OCI-LY7 (cell line): ENCODE data around the gene PHF12. TPM values are rescaled to one million over a fixed set of nuclear protein-coding genes. Genes with fewer than 3 reads are reported as not detected.

Source experiments
- BruUV-seq: library from RNA; stranded (reverse); fragments of 400-500 nt; replicated peaks from 2 replicates; lab custom pipeline; 2021; lab: Mats Ljungman, UMichigan
- CTCF ChIA-PET: fragments of 300-600 bp; sonication (Branson Sonifier 250); formaldehyde crosslinking; loops from one replicate; lab custom pipeline; 2022; ENCODE audit warnings: antibody characterized with exemption; ENCODE audit not compliant: unreplicated experiment; lab: Charles Lee
- POLR2A ChIA-PET: fragments of 300-600 bp; sonication (Branson Sonifier 250); formaldehyde crosslinking; loops from one replicate; lab custom pipeline; 2022; ENCODE audit warnings: antibody characterized with exemption; lab: Charles Lee
- DNase-seq: peaks from one replicate; pipeline ENCODE4 v3.0.0-alpha.2; 2015; ENCODE audit warnings: low spot score
- H2AFZ ChIP-seq: fragments of 200-600 bp; sonication (generic), shearing (Covaris generic); 2 replicates; pipeline ENCODE4 v1.6.1; 2014; ENCODE audit warnings: mild to moderate bottlenecking, antibody characterized with exemption, low read length, moderate library complexity
- H3K27ac ChIP-seq: fragments of 200-600 bp; sonication (generic); 2 replicates; pipeline ENCODE4 v1.5.1; 2014; ENCODE audit warnings: mixed run types, low read depth, mild to moderate bottlenecking, moderate library complexity, low read length, inconsistent platforms; ENCODE audit not compliant: poor library complexity, severe bottlenecking
- H3K36me3 ChIP-seq: fragments of 200-600 bp; sonication (generic); 2 replicates; pipeline ENCODE4 v1.6.1; 2014; ENCODE audit warnings: mild to moderate bottlenecking, antibody characterized with exemption, low read length, moderate library complexity, mixed read lengths; ENCODE audit not compliant: insufficient read depth
- H3K4me1 ChIP-seq: fragments of 200-600 bp; sonication (generic); 2 replicates; pipeline ENCODE4 v1.5.1; 2014; ENCODE audit warnings: mild to moderate bottlenecking, low read length; ENCODE audit not compliant: insufficient read depth, poor library complexity, severe bottlenecking
- H3K4me2 ChIP-seq: fragments of 200-600 bp; sonication (generic); 2 replicates; pipeline ENCODE4 v1.6.1; 2014; ENCODE audit warnings: mild to moderate bottlenecking, low read length
- H3K4me3 ChIP-seq: fragments of 200-600 bp; sonication (generic); 2 replicates; pipeline ENCODE4 v1.5.1; 2014; ENCODE audit warnings: mild to moderate bottlenecking, low read depth, low read length; ENCODE audit not compliant: poor library complexity, severe bottlenecking
- H3K79me2 ChIP-seq: fragments of 200-600 bp; sonication (generic); 2 replicates; pipeline ENCODE4 v1.6.1; 2016; ENCODE audit warnings: low read depth, mild to moderate bottlenecking, low read length, moderate library complexity, mixed read lengths; ENCODE audit not compliant: insufficient read depth
- H3K9me2 ChIP-seq: fragments of 200-600 bp; sonication (generic); 2 replicates; pipeline ENCODE4 v1.6.1; 2016; ENCODE audit warnings: mild to moderate bottlenecking, low read length, mixed read lengths; ENCODE audit not compliant: insufficient read depth
- H3K9me3 ChIP-seq: fragments of 200-600 bp; sonication (generic); 2 replicates; pipeline ENCODE4 v1.6.1; 2014; ENCODE audit warnings: mild to moderate bottlenecking, mixed run types, low read length, mixed read lengths
- H4K20me1 ChIP-seq: fragments of 200-600 bp; sonication (generic); 2 replicates; pipeline ENCODE4 v1.6.1; 2014; ENCODE audit warnings: mild to moderate bottlenecking, antibody characterized with exemption, low read length, moderate library complexity, mixed read lengths; ENCODE audit not compliant: insufficient read depth
- CTCF ChIP-seq: fragments of 200-600 bp; sonication (generic); conservative IDR thresholded peaks from 2 replicates; pipeline ENCODE4 v1.5.1; 2014; ENCODE audit warnings: mild to moderate bottlenecking, antibody characterized with exemption, low read length, moderate library complexity, mixed read lengths
- EZH2phosphoT487 ChIP-seq: fragments of 200-600 bp; sonication (generic); IDR thresholded peaks from 2 replicates; pipeline ENCODE4 v1.6.1; 2018; ENCODE audit warnings: low read depth, borderline replicate concordance, mild to moderate bottlenecking, mixed run types, antibody characterized with exemption, low read length, moderate library complexity, mixed read lengths
- intact Hi-C: fragments of 100-400 bp; cut with micrococcal nuclease; formaldehyde crosslinking; loops from one replicate; pipeline ENCODE4 v1.10.0; 2022; ENCODE audit not compliant: unreplicated experiment
- total RNA-seq, 2 experiments: library from RNA; depleted of rRNA in 1 of 2; stranded (reverse); fragments of >200 nt in 1 of 2; shearing (Covaris generic) in 1 of 2; gene quantifications; 2 replicates each; pipeline ENCODE4 v1.2.3, GENCODE V29; 2014 to 2022

Gene PHF12
- total RNA-seq, 2 experiments from 2014 or later, result 40.6 to 62.5 TPM

GRCh38 chr17:28871056-28871579, 80.2 kb downstream of the PHF12 start:
- Histone ChIP-seq H3K4me3 (no peak overlapping the region), H3K79me2 (no peaks in the 10 kb centered on the region), H2AFZ (peak overlapping the region; percentile 90), H3K4me2 (peak overlapping the region; percentile 18; the same call in 1 of the 2 replicates), H3K9me3 (no peaks in the 10 kb centered on the region), H3K9me2 (no peaks in the 10 kb centered on the region), H3K36me3 (no peaks in the 10 kb centered on the region), H3K4me1 (peaks cover 14% of the 10 kb centered on the region), H4K20me1 (no peaks in the 10 kb centered on the region), H3K27ac (peak overlapping the region; percentile 40)
- BruUV-seq, result no TSS peak
- ChIA-PET POLR2A (interaction anchor here (0.6 to 1.6 kb wide), 5 partner anchors 22 to 151 kb away, joined by 3 to 8 read pairs (median 4); partner anchors contain the start of genes FAM222B and RPL23A), CTCF (interaction anchor here (0.6 kb wide), 1 partner anchor 108 kb away, joined by 4 read pairs; no protein-coding TSS in a partner anchor)
- TF ChIP-seq CTCF, result no peak
- TF ChIP-seq EZH2phosphoT487, result no peak
- DNase-seq, result peak; percentile 82
- intact Hi-C loops, result no loop called here

GRCh38 chr17:28867276-28867675, 84.0 kb downstream of the PHF12 start:
- ChIA-PET POLR2A (interaction anchor here (0.9 kb wide), 1 partner anchor 25 kb away, joined by 4 read pairs; the partner anchor contains the start of gene FAM222B), CTCF (no interaction called here)
- Histone ChIP-seq H3K4me2 (no peak overlapping the region), H3K27ac (no peak overlapping the region), H3K4me3 (no peak overlapping the region), H3K36me3 (no peaks in the 10 kb centered on the region), H3K9me3 (no peaks in the 10 kb centered on the region), H3K4me1 (peaks cover 25% of the 10 kb centered on the region), H2AFZ (peak overlapping the region; percentile 73), H3K9me2 (no peaks in the 10 kb centered on the region), H3K79me2 (no peaks in the 10 kb centered on the region), H4K20me1 (no peaks in the 10 kb centered on the region)
- BruUV-seq, result no TSS peak
- DNase-seq, result no peak
- no peak for TF ChIP-seq EZH2phosphoT487
- no peak for TF ChIP-seq CTCF
- intact Hi-C loops, result no loop called here
